Body of pancreas (tissue), 2 donors: ENCODE results near the gene HRH3. TPM values are rescaled to one million over a fixed set of nuclear protein-coding genes. Genes with fewer than 3 reads are reported as not detected.

ENCODE experiments used
- total RNA-seq, 2 donors: library from RNA; depleted of rRNA; stranded (reverse); fragments of >200 nt; gene quantifications; one replicate each; pipeline ENCODE4 v1.1.0, GENCODE V29; 2016

HRH3 gene
- total RNA-seq, 2 donors from 2014 or later, result 0.33 TPM; not detected in 1

Other genes starting within 250 kb of the HRH3 start
- gene TAF4, start 154.4 kb downstream of the HRH3 start, total RNA-seq, result 10 to 100 TPM; 12.7 to 29.0 TPM
- gene LSM14B, start 97.8 kb downstream of the HRH3 start, total RNA-seq, result 10 to 100 TPM; 11.5 to 12.2 TPM
- gene PSMA7, start 76.9 kb downstream of the HRH3 start, total RNA-seq, result 100 to 1,000 TPM; 174 to 176 TPM
- 10 to 100 TPM; 11.4 to 14.5 TPM for gene SS18L1, start 76.5 kb downstream of the HRH3 start, total RNA-seq
- gene MTG2, start 37.2 kb downstream of the HRH3 start, total RNA-seq, result 10 to 100 TPM in 1 of 2 donors, 1 to 10 TPM in 1; 8.8 to 16.5 TPM
- gene OSBPL2, start 18.2 kb upstream of the HRH3 start, total RNA-seq, result 10 to 100 TPM; 54.5 to 71.9 TPM
- 100 to 1,000 TPM in 1 of 2 donors, 10 to 100 TPM in 1; 79.9 to 104 TPM for gene ADRM1, start 82.7 kb upstream of the HRH3 start, total RNA-seq
- gene LAMA5, start 147.0 kb upstream of the HRH3 start, total RNA-seq, result 100 to 1,000 TPM; 115 to 185 TPM
- gene RPS21, start 166.8 kb upstream of the HRH3 start, total RNA-seq, result 100 to 1,000 TPM; 654 to 656 TPM
- gene CABLES2, start 187.0 kb upstream of the HRH3 start, total RNA-seq, result 1 to 10 TPM; 1.6 to 2.6 TPM
- gene RBBP8NL, start 207.3 kb upstream of the HRH3 start, total RNA-seq, result 1 to 10 TPM; 2.3 TPM